Measurements from ENCODE around the gene ELMO1. TPM values are rescaled to one million over a fixed set of nuclear protein-coding genes. Genes with fewer than 3 reads are reported as not detected.

The ELMO1 gene
- total and polyA plus RNA-seq, 2 experiments from 2014 or later: 9.6 to 10.8 TPM

DNA sequence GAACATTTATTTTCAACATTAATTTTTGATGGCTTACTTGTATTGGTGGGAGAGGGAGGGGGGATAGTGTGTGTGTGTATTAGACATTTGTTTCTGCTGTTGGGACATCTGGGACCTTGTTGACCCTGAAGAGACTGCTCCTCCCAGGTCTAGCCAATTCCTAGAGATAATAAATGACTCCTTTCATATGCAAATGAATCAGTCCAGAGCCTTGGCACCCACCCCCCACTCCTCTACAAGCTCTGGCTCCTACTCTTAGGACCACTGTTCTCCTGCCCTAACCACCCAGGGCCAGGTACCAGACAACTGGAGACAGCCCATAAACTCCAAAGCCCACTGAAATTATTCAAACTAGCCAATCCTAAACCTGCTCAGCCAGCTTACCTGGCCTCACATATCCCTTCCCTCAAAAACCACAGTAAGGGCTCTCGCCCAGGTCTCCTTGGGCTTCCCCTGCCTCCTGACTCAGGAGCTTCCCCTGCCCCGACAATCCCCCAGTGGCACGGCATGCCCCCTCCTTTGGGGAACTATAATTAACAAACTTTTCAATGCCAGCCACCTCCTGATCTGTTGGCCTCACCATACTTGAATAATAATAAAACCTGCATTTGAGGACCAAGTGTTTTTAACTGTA, 233.3 kb downstream of the ELMO1 start:
- Histone ChIP-seq H3K27me3 (no peaks in the 10 kb centered on the region), H3K4me1 (ENCODE audit: low read depth) (peaks cover 4% of the 10 kb centered on the region), H3K27ac (no peak overlapping the region), H3K36me3 (no peaks in the 10 kb centered on the region), H3K9me3 (ENCODE audit: low read depth) (no peaks in the 10 kb centered on the region), H3K4me3 (no peak overlapping the region)
- TF ChIP-seq, protein P1, sequence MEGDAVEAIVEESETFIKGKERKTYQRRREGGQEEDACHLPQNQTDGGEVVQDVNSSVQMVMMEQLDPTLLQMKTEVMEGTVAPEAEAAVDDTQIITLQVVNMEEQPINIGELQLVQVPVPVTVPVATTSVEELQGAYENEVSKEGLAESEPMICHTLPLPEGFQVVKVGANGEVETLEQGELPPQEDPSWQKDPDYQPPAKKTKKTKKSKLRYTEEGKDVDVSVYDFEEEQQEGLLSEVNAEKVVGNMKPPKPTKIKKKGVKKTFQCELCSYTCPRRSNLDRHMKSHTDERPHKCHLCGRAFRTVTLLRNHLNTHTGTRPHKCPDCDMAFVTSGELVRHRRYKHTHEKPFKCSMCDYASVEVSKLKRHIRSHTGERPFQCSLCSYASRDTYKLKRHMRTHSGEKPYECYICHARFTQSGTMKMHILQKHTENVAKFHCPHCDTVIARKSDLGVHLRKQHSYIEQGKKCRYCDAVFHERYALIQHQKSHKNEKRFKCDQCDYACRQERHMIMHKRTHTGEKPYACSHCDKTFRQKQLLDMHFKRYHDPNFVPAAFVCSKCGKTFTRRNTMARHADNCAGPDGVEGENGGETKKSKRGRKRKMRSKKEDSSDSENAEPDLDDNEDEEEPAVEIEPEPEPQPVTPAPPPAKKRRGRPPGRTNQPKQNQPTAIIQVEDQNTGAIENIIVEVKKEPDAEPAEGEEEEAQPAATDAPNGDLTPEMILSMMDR (IDR thresholded peaks at IDR 0.05; ENCODE audit: low read depth, low read length): no peak
- no peak for DNase-seq (ENCODE audit: low read depth in 1 of 2, low spot score in 1 of 2)

DNA sequence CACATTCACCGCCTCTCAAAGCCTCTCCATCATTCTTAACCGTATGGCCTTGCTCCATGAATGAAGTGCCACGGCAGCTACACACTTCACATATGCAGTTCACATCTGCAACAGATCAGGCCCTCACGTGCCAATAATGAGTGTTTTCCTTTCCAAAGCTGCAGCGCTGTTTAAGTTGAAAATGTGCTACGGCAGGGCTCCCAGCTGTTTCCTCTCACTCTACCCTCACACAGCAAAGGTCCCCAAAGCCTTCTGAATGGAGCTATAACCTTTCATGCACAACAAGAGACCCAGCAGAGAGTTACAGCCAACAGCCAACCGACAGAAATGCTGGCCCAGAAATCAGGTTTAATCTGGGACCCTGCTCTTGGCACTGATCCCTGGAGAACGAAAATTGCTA, 236.1 kb downstream of the ELMO1 start:
- Histone ChIP-seq H3K27me3 (no peaks in the 10 kb centered on the region), H3K36me3 (no peaks in the 10 kb centered on the region), H3K4me3 (no peak overlapping the region), H3K4me1 (ENCODE audit: low read depth) (peaks cover 12% of the 10 kb centered on the region), H3K27ac (no peak overlapping the region), H3K9me3 (ENCODE audit: low read depth) (no peaks in the 10 kb centered on the region)
- DNase-seq (ENCODE audit: low read depth in 1 of 2, low spot score in 1 of 2): peak in 1 of 2 donors; percentile 45
- TF ChIP-seq, protein P1 (IDR thresholded peaks at IDR 0.05; ENCODE audit: low read depth, low read length): no peak

DNA sequence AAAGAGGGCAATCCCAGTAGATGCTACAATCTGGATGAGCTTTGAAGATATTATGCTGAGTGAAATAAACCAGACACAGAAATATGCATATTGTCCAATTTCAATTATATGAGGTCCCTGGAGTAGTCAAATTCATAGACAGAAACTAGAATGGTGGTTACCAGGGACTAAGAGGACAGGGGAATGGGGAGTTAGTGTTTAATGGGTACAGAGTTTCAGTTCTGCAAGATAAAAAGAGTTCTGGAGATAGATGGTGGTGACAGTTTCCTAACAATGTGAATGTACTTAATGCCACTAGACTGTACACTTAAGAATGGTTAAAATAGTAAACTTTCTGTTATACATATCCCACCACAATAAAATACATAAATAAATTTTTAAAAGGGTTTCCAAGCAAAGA, 236.6 kb downstream of the ELMO1 start:
- H3K4me3 ChIP-seq: no peak overlapping the region
- H3K36me3 ChIP-seq: no peaks in the 10 kb centered on the region
- no peak for DNase-seq (ENCODE audit: low read depth in 1 of 2, low spot score in 1 of 2)
- no peaks in the 10 kb centered on the region for H3K27me3 ChIP-seq
- TF ChIP-seq, protein P1 (IDR thresholded peaks at IDR 0.05; ENCODE audit: low read depth, low read length): no peak
- no peak overlapping the region for H3K27ac ChIP-seq
- H3K9me3 ChIP-seq (ENCODE audit: low read depth): no peaks in the 10 kb centered on the region
- H3K4me1 ChIP-seq (ENCODE audit: low read depth): peaks cover 12% of the 10 kb centered on the region

DNA sequence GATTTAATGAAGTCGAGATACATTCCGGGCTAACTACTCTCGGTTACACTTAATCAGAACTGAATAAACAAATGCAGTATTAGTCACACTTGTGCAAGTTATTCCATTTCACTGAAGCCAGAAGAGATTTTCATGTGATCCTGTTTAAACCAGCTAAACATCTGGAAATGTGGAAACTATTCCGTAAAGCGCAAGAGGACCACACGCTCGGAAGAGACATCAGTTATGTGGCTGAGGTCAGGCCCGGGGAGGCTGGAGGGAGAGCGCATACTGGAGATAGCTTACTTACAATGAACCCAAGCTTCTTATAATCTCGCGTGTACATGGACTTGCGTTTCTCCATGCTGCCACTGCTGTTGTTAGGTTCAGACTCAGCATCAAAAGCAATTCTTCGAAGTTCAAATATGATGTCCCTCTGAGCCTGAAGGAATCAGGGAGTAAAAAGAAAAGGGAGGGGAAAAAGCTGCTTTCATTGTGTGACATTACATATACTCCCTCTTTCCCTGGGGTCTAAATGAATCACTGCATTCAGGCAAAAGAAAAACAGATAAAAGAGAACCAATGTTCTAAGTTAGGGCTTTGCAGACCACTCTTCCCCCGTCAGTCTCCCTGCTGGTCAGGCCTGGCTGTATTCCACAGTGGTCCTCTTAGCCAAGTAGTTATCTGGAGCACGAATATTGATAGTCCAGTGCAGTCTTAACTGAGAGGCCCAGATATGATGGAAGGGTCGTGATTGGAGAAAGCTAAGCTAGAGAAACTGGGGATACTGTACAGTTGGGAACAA, 237.4 kb downstream of the ELMO1 start:
- H3K9me3 ChIP-seq (ENCODE audit: low read depth): no peaks in the 10 kb centered on the region
- no peaks in the 10 kb centered on the region for H3K36me3 ChIP-seq
- peak in 1 of 2 donors; percentile 95 for DNase-seq (ENCODE audit: low read depth in 1 of 2, low spot score in 1 of 2)
- TF ChIP-seq, protein P1 (IDR thresholded peaks at IDR 0.05; ENCODE audit: low read depth, low read length): no peak
- H3K4me1 ChIP-seq (ENCODE audit: low read depth): peaks cover 9% of the 10 kb centered on the region
- H3K27ac ChIP-seq: no peak overlapping the region
- no peak overlapping the region for H3K4me3 ChIP-seq
- H3K27me3 ChIP-seq: no peaks in the 10 kb centered on the region

DNA sequence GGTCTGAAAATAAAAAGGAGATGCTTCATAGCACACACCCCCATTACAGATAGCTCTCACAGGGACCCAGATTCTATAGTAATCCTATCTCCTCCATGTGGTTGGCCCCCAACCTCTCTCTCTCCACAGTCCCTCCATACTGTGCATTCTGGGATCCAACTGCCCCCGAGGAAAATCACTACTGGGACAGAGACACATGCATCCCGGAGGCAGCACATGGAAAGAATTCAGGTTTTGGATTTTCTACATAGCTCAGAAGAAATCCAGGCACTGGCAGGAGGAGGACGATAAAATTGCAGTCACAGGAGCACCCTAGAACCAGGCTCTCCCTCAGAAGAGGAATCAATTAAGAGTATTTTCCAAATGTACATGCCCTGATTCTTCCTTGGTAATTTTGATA, 239.5 kb downstream of the ELMO1 start:
- Histone ChIP-seq H3K27ac (no peak overlapping the region), H3K36me3 (no peaks in the 10 kb centered on the region), H3K27me3 (no peaks in the 10 kb centered on the region), H3K4me3 (no peak overlapping the region), H3K9me3 (ENCODE audit: low read depth) (no peaks in the 10 kb centered on the region), H3K4me1 (ENCODE audit: low read depth) (peaks cover 9% of the 10 kb centered on the region)
- TF ChIP-seq, protein P1 (IDR thresholded peaks at IDR 0.05; ENCODE audit: low read depth, low read length): no peak
- no peak for DNase-seq (ENCODE audit: low read depth in 1 of 2, low spot score in 1 of 2)
